Mucosa of descending colon (tissue), 3 donors: Measurements from ENCODE around the gene CREB5. TPM values are rescaled to one million over a fixed set of nuclear protein-coding genes. Genes with fewer than 3 reads are reported as not detected.

Experiments
- ATAC-seq: fragments of 200-7000 bp; cut with Tn5 transposase; one replicate; pipeline ENCODE4 v1.9.1; 2020; ENCODE audit warnings: mild to moderate bottlenecking, moderate library complexity
- DNase-seq, 3 donors: peaks; one replicate each; pipeline ENCODE4 v3.0.0-alpha.2; 2020
- H3K36me3 ChIP-seq: fragments of 200-600 bp; one replicate; pipeline ENCODE4 v1.8.0; 2021; ENCODE audit warnings: low read depth, mild to moderate bottlenecking
- H3K4me1 ChIP-seq: fragments of 200-600 bp; one replicate; pipeline ENCODE4 v1.8.0; 2021; ENCODE audit warnings: low read depth, mild to moderate bottlenecking
- H3K4me3 ChIP-seq: fragments of 200-600 bp; one replicate; pipeline ENCODE4 v1.8.0; 2021; ENCODE audit warnings: mild to moderate bottlenecking
- H3K9me3 ChIP-seq: fragments of 200-600 bp; one replicate; pipeline ENCODE4 v1.8.0; 2021; ENCODE audit warnings: mild to moderate bottlenecking
- intact Hi-C, 2 donors: fragments of 100-400 bp; cut with DNase I in 1 of 2; cut with micrococcal nuclease in 1 of 2; formaldehyde crosslinking; loops; one replicate each; pipeline versions ENCODE4 v1.11.0 to v1.11.1; 2022; cut with DNase I, micrococcal nuclease
- total RNA-seq, 3 donors: library from RNA; stranded (reverse); fragmentation: NEBNext Ultra II Directional in 2 of 3; extraction: Animal tissue kit (Norgen Biotek cat#: 25700) in 2 of 3; gene quantifications; one replicate each; pipeline versions ENCODE4 v1.2.1 to v1.2.4, GENCODE V29; 2021 to 2023
- TF ChIP-seq, protein P1 (sequence below): fragments of 200-600 bp; IDR thresholded peaks from one replicate; pipeline ENCODE4 v1.8.0; 2022; ENCODE audit warnings: antibody characterized with exemption, mild to moderate bottlenecking
- donor health status: DM: no; HTN: no; CAD: no; lungs with moderate emphysema.
- donor health status: DM: no; HTN: no; CAD: no.
- donor health status: DM: no; HTN: yes; CAD: no.

CREB5 gene
- total RNA-seq, 3 donors from 2014 or later, result 0.61 to 5.4 (median 1.9) TPM

DNA sequence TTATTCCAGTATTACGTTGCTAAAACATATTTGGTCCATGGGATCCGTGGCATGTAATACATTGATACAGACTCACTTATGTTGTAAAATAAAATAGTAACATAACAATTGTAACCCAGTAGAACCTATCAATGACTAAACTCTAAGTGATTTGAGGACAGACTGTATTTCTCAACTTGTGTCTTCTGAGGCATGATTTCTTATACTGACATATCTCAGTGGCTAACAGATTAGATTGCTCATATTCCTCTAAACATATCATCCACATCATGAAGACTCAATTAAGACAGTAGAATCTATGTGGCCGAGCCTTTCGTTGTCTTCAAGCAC, 72.3 kb downstream of the CREB5 start:
- H3K4me1 ChIP-seq, result no peaks in the 10 kb centered on the region
- no peak for ATAC-seq
- intact Hi-C loops, result no loop called here
- H3K9me3 ChIP-seq, result no peaks in the 10 kb centered on the region
- no peak for DNase-seq
- H3K36me3 ChIP-seq, result no peaks in the 10 kb centered on the region
- TF ChIP-seq, protein P1, sequence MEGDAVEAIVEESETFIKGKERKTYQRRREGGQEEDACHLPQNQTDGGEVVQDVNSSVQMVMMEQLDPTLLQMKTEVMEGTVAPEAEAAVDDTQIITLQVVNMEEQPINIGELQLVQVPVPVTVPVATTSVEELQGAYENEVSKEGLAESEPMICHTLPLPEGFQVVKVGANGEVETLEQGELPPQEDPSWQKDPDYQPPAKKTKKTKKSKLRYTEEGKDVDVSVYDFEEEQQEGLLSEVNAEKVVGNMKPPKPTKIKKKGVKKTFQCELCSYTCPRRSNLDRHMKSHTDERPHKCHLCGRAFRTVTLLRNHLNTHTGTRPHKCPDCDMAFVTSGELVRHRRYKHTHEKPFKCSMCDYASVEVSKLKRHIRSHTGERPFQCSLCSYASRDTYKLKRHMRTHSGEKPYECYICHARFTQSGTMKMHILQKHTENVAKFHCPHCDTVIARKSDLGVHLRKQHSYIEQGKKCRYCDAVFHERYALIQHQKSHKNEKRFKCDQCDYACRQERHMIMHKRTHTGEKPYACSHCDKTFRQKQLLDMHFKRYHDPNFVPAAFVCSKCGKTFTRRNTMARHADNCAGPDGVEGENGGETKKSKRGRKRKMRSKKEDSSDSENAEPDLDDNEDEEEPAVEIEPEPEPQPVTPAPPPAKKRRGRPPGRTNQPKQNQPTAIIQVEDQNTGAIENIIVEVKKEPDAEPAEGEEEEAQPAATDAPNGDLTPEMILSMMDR, result no peak
- no peak overlapping the region for H3K4me3 ChIP-seq

DNA sequence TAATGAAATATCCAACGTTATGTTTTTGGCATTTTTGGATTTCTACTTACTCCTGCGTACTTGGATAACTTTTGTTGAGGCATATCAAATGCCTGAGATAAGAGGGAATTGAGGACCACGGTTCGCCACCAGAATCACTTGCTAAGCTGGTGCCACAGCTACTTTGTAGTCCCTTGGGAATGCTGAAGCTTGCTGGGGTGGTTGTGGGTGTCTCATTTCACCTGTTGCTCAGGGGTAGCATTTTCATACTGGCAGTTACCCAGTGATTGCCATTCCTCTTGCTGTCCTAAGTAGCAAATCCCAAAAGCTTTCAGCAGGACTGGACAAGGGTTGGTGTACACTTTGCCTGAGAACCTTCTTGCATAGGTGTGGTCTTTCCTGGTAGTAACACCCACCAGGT, 75.2 kb downstream of the CREB5 start:
- ATAC-seq (no peak), DNase-seq (no peak)
- intact Hi-C loops, result no loop called here
- H3K36me3 ChIP-seq, result no peaks in the 10 kb centered on the region
- TF ChIP-seq, protein P1, result no peak
- no peaks in the 10 kb centered on the region for H3K4me1 ChIP-seq
- H3K9me3 ChIP-seq, result no peaks in the 10 kb centered on the region
- no peak overlapping the region for H3K4me3 ChIP-seq

GRCh38 chr7:28488061-28488791, 75.9 kb downstream of the CREB5 start:
- Histone ChIP-seq H3K4me1 (no peaks in the 10 kb centered on the region), H3K36me3 (no peaks in the 10 kb centered on the region), H3K9me3 (no peaks in the 10 kb centered on the region), H3K4me3 (no peak overlapping the region)
- intact Hi-C loops, result no loop called here
- DNase-seq (no peak), ATAC-seq (no peak)
- TF ChIP-seq, protein P1, result no peak

GRCh38 chr7:28490831-28491230, 78.5 kb downstream of the CREB5 start:
- H3K9me3 ChIP-seq, result no peaks in the 10 kb centered on the region
- TF ChIP-seq, protein P1, result no peak
- no peak for ATAC-seq
- no peaks in the 10 kb centered on the region for H3K4me1 ChIP-seq
- H3K4me3 ChIP-seq, result no peak overlapping the region
- H3K36me3 ChIP-seq, result no peaks in the 10 kb centered on the region
- intact Hi-C loops, result no loop called here
- DNase-seq, result no peak

DNA sequence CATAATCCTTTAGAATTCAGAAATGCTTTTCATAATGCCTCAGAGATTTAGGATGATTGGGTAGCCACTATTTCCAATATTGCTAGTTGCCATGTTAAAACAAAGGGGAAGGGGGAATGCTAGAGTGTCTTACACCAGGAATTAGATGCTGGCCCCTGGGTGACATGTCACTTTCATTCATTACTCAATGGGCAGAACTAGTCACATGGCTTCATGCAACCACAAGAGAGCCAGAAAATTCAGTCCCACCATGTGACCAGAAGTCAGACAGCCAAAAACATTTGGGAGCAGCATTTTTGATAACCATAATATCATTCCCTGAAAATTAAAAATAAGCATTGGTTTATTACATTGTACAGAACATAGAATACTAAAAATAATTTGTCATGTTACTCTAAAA, 81.2 kb downstream of the CREB5 start:
- TF ChIP-seq, protein P1, result no peak
- intact Hi-C loops, result no loop called here
- ATAC-seq, result no peak

GRCh38 chr7:28497009-28497408, 84.7 kb downstream of the CREB5 start:
- ATAC-seq (no peak), DNase-seq (no peak)
- Histone ChIP-seq H3K9me3 (no peaks in the 10 kb centered on the region), H3K36me3 (no peaks in the 10 kb centered on the region), H3K4me1 (no peaks in the 10 kb centered on the region), H3K4me3 (no peak overlapping the region)
- intact Hi-C loops, result no loop called here
- TF ChIP-seq, protein P1, result no peak

More for the DNA sequence above, 81.2 kb downstream of the CREB5 start:
- no peaks in the 10 kb centered on the region for H3K9me3 ChIP-seq
- H3K4me3 ChIP-seq, result no peak overlapping the region
- no peaks in the 10 kb centered on the region for H3K4me1 ChIP-seq
- no peaks in the 10 kb centered on the region for H3K36me3 ChIP-seq
- no peak for DNase-seq
